D341Med (cell line): ENCODE results near the gene CR1.
"Not testable (repeated sequence)": the region's sequence is repeated elsewhere in the genome, so short reads cannot be mapped to it uniquely, and the experiment has no call there.

Experiments
- DNase-seq: peaks from one replicate; pipeline ENCODE4 v3.0.0; 2012; ENCODE audit warnings: low spot score

The CR1 gene

GRCh38 chr1:207495801-207496792 lies at the start of gene CR1:
Gene CR1 (plus strand): TSS chr1:207496157. CDS start chr1:207496268, 111 bp downstream.
- peak; percentile 41 for DNase-seq

- no peak for DNase-seq
These were observed 42.3 kb upstream of the CR1 start for GRCh38 chr1:207453710-207454045.

GRCh38 chr1:207454046-207454964 lies 41.7 kb upstream of the CR1 start, which contains the start of gene CR2:
Gene CR2 (plus strand): TSS chr1:207454328. CDS start chr1:207454419, 91 bp downstream.
- DNase-seq = peak; percentile 40

DNA sequence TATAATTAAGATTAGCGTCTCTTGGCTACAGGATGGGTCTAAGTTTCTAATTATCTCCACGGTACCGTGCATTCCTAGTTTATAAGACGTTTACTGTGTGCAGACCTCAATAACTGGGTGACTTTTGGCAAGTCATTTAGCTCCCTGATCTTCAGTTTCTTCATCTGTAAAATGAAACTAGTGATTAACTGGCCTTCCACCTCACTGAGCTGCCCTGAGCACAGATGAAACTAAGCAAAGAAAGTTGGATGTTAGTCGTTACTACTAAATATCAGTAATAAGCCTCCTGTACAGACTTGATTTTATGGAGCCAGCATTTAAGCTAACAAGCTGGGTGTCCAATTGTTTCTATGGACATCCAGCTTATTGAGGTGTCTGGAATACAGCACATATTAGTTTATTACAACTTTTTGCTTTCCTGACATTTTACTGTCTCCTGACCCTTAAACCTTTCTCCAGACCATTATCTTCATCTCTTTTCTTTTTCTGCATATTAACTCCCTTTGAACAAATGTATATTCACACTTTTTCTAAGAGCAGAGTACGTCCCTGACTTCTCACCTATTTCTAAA lies 40.7 kb upstream of the CR1 start:
- DNase-seq = no peak

DNA sequence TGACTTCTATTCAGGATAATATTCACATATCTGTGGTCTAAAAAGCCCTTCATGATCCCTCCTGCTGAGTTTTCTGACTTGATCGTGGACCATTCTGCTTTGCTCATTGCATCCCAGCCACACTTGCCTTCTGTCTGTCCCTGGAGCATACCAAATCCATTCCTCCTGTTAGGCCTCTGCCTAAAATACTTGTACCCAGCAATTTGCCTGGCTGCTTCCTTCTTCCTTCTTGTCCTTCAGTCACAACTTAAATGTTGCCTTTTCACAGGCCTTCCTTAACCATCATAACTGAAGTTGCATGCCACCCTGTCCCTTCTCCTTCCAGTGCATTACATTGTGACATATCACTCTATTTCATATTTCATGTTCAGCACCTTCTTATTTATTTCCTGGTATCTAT lies 37.5 kb upstream of the CR1 start:
- no peak for DNase-seq

DNA sequence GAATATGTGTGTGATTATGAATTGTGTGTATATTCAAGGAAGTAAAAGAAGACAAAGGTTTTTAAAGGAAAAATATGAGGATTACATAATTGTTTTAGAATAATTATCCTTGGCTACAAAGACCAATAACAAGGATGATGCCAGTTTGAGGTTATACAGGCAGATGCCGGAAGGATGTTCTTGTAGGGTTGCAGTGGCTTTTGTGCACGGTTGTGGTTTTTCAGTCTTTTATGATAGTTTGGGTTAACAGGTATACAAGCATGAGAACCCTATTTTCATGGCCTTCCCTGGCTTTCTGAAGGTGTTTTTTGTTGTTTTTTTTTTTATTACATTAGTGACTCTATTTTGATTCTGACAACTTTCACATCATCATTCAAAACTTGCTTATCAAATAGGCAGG lies 36.9 kb upstream of the CR1 start:
- DNase-seq = no peak

- no peak for DNase-seq
These were observed 34.3 kb upstream of the CR1 start for GRCh38 chr1:207461649-207462048.

DNA sequence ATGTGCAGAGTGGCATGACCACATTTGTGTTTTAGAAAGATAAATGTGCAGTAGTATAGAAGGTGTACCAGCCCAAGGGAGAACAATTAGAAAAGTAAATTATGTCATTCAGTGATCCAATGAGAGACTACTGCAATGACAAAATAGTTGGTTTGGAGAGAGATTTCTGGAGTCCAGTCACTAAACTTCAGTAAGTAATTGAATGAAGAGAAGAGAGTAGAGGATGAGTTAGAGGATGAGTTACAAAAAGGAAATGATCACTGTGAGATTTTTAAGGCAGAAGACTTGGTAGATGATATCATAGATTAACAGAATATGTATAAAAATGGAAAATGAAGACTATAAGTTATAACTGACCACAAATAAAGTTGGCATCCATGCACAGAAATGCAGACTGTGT lies 33.4 kb upstream of the CR1 start:
- DNase-seq = no peak

- no peak for DNase-seq
These were observed 32.9 kb upstream of the CR1 start for GRCh38 chr1:207463021-207463420.

GRCh38 chr1:207463571-207463970 lies 32.4 kb upstream of the CR1 start:
- no peak for DNase-seq

DNA sequence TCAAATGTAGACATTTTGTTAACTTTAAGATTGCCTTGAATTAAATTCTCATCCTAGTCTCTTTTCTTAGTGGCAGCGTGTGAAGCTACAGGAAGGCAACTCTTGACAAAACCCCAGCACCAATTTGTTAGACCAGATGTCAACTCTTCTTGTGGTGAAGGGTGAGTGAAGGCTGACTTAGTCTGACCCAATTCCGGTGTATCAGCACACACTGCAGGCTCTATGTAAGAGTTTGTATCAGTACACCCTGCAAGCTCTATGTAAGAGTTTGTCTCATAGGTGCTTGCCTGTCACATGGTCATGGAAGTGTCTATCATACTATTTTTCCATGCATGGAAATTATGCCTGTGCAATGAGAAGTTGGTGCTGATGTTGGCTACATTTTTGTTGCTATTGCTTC lies 25.0 kb upstream of the CR1 start:
- DNase-seq = no peak

DNA sequence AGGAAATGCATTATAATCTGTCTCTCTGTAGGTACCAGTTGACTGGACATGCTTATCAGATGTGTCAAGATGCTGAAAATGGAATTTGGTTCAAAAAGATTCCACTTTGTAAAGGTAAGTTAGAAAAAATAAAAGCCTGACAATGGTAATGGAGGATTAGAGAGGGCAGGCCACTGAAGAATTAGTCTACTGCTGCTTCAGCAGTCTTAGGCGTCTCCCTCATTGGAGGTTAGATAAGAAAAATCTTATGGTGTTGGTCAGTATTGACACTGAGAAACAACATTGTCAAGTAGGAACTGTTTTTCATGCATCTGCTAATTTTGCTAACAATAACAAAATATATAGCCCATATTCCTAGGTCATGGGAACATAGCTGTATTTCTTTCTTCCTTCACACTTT lies 21.7 kb upstream of the CR1 start:
- no peak for DNase-seq

DNA sequence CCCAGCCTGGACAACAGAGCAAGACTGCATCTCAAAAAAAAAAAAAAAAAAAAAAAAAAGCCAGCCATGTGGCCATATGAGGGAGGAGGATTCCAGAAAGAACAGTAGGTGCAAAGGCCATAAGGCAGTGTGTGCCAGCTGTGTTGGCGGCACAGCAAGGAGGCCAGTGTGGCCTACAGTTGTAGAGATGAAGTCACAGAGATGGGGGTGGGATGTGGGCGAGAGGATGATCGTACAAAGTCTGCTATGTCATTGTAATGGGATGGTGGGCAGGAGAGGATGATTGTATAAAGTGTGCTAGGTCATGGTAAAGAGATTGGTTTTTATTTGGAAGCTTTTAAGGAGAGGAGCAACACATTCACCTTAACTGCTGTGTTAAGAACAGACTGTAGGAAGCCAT lies 9.8 kb upstream of the CR1 start:
- no peak for DNase-seq

- no peak for DNase-seq
These were observed 8.3 kb upstream of the CR1 start for GRCh38 chr1:207487636-207488035.

DNA sequence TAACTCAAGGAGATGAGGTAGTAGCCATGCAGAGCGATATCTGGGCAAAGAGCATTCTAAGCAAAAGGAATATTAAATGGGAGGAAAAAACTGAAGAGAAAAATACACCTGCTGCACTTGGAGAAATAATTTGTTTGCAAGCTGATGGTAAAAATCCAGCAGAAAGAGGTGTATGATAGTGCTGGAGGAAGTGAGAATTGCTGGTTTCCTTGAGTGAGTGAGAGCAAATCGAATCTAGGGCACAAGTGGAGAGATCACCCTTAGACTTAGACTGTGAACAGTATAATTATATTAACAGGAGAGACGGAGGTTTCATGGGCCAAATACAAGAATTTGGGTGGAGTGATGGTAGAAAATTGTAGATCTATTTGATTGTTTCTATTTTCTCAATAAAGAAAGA lies 2.7 kb upstream of the CR1 start:
- no peak for DNase-seq

- no peak for DNase-seq
These were observed 1.8 kb upstream of the CR1 start for GRCh38 chr1:207494171-207494570.

GRCh38 chr1:207495281-207495680 lies 676 bp upstream of the CR1 start:
- not testable (repeated sequence) for DNase-seq

GRCh38 chr1:207497941-207498340 lies 2.0 kb downstream of the CR1 start:
- DNase-seq = no peak

DNA sequence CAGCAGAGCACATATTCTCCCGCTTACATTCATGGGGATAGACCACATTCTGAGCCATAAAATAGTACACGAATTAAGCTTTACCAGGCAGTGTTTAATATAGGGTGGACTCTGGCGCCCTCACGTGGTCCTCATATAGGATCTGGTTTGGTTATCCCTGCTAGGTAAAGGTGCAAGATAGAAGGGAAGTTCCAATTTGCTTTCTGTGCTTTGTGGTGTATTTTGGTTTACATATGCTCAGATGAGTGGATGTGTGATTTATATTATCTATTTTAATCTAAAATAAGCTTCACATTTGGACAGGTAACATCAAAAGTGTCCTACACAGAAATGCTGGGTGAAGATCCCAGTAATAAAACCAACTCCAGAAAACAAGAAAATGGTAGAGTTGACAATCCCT lies 3.6 kb downstream of the CR1 start:
- peak; percentile 60 for DNase-seq

DNA sequence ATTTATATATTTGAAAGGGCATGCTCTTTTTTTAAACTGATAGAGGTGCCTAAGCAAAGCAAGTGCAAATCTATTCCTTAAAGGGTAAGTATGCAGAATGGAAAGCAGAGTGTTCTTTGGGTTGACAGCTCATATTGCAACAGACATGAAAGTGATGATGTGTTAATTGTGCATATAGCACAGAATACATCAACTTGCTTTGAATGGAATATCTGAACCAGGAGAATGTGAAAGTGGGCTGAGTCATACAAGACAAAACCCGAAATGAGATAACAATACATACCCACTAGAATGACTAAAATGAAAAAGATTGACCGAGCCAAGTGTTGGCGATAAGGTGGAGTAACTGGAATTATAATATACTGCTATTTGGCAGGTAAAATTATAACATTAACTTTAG lies 4.3 kb downstream of the CR1 start:
- DNase-seq = no peak

DNA sequence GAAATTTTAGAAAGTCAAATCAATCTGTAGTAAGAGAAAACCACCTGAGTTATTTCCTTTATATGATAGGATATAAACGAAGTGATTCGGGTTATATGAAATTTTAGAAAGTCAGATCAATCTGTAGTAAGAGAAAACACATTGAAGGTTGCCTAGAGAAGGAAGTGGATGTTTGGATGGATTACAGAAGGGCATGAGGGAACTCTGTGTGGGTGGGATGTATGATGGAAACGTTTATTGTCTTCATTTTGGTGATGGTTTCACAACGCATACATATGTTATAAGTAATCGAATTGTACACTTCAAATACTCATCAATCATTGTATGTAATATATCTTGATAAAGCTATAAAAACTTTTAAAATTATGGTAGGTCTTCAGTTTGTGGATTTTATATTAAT lies 5.1 kb downstream of the CR1 start:
- DNase-seq = no peak

- DNase-seq = no peak
These were observed 6.8 kb downstream of the CR1 start for GRCh38 chr1:207502726-207503125.

DNA sequence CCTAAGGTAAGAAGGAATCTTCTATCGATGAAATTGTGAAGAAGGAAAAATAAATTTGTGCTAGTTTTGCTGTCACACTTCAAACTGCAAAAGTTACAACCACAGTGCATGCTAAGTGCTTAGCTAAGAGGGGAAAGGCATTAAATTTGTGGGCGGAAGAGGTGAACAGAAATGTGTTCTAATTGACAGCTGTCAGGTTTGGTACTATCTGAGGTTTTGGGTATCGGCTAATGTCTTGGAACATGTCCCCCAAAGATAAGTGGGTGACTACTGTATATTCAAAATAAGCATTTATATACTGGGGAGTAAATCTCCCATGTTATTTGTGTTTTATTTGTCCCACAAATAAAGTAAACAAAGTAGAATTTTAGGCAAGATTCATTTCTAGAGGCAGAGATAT lies 8.0 kb downstream of the CR1 start:
- DNase-seq = no peak
